Activated CD8-positive, alpha-beta memory T cell treated with anti-CD3 and anti-CD28 coated beads for 48 hours (primary cell): ENCODE data around the gene PIN1.
"Not testable (repeated sequence)": the region's sequence is repeated elsewhere in the genome, so short reads cannot be mapped to it uniquely, and the experiment has no call there.

ENCODE experiments used
- DNase-seq, 3 experiments: peaks; one replicate each; pipeline ENCODE4 v3.0.0-alpha.2; 2020; ENCODE audit warnings: low read depth in 2 of 3, low spot score in 2 of 3

Gene PIN1

DNA sequence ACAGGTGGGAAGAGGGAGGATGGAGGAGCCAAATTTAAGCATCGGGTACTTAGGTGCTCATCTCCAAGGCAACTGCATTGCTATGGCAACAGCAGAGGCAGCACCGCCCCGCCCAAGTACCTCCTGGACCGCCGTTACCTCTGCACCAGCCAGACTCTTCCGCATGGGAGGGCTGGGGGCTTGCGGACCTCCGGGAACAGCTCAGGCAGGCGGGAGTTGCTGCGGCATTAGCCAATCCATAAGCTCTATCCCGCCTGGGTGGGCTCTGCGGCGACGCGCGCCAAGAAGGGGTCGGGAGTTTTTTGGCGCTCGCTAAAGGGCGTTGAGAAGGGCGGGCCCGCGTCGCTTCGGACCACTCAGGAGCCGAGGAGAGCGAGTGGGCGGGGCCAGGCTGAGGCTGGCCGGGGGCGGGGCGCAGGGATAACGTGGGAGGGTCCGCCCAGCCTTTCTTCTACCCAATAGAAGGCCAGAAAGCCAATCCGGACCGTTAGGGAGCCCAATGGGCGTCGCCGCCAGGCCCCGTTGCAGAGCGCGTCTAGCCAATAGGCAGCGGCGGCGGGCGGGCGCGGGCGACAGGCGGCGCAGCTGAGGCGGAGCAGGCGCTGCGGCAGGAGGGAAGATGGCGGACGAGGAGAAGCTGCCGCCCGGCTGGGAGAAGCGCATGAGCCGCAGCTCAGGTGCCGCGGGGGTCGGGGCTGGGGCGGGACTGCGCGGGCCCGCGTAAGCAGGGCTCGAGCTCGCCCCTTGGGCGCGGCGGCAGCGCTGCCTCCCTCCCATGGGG lies at the start of gene PIN1:
Gene PIN1, plus strand, starts transcription at position 593 of the 781 bp plus-strand sequence. Its CDS starts 27 bp downstream, at position 620.
- peak; percentile 89 to 98 (median 96) for DNase-seq

GRCh38 chr19:9785367-9786331 lies 49.5 kb upstream of the PIN1 start:
- DNase-seq, result peak; percentile 78 to 90 (median 81)

GRCh38 chr19:9786342-9786741 lies 48.8 kb upstream of the PIN1 start:
- no peak for DNase-seq

DNA sequence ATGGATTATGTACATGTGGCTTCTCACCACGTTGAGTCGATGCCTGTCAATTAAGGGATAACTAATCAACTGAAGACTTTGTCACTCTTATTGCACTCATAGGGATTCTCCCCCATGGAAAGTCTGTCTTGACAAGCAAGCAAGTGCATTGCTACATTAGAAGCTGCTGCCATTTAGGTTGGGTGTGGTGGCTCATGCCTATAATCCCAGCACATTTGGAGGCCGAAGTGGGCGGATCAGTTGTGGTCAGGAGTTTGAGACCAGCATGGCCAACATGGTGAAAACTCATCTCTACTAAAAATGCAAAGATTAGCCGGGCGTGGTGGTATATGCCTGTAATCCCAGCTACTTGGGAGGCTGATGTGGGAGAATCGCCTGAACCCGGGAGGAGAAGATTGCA lies 48.3 kb upstream of the PIN1 start:
- no peak for DNase-seq

DNA sequence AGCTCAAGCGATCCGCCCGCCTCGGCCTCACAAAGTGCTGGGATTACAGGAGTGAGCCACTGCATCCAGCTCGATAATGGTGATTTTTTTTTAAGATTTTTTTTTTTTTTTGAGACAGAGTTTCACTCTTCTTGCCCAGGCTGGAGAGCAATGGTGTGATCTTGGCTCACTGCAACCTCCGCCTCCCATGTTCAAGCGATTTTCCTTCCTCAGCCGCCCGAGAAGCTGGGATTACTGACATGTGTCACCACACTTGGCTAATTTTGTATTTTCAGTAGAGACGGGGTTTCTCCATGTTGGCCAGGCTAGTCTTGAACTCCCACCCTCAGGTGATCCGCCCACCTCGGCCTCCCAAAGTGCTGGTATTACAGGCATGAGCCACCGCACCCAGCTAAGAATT lies 46.5 kb upstream of the PIN1 start:
- not testable (repeated sequence) for DNase-seq

- no peak for DNase-seq
Observed at GRCh38 chr19:9789066-9789465, 46.1 kb upstream of the PIN1 start.

GRCh38 chr19:9789579-9789978 lies 45.5 kb upstream of the PIN1 start:
- DNase-seq, result not testable (repeated sequence)

DNA sequence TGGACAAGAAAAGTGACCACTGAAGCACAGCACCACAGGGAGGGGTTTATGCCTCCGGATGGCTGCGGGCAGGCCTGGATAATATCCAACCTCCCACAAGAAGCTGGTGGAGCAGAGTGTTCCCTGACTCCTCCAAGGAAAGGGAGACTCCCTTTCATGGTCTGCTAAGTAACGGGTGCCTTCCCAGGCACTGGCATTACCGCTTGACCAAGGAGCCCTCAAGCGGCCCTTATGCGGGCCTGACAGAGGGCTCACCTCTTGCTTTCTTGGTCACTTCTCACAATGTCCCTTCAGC lies 44.1 kb upstream of the PIN1 start:
- DNase-seq, result not testable (repeated sequence)

DNA sequence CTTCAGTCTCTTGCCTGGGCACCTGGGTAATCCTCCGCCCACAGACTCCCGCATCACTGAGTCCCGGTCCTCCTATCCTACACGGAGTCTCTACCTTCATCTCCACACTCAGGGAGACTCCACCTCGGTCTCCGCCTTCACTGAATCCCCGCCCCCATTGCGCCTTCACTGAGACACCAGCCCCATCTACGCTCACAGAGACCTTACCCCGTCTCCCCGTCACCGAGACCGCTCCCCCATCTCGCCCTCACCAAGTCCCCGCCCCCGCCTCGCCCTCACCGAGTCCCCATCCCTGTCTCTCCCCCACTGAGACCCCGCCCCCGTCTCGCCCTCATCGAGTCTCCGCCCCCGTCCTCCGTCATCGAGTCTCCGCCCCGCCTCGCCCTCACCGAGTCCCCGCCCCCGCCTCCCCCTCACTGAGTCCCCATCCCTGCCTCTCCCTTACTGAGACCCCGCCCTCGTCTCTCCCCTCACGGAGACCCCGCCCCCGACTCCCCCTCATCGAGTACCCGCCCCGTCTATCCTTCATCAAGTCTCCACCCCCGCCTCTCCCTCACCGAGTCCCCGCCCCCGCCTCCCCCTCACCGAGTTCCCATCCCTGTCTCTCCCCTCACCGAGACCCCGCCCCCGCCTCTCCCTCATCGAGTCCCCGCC lies 43.4 kb upstream of the PIN1 start:
- peak; percentile 69 to 80 (median 76) for DNase-seq

DNA sequence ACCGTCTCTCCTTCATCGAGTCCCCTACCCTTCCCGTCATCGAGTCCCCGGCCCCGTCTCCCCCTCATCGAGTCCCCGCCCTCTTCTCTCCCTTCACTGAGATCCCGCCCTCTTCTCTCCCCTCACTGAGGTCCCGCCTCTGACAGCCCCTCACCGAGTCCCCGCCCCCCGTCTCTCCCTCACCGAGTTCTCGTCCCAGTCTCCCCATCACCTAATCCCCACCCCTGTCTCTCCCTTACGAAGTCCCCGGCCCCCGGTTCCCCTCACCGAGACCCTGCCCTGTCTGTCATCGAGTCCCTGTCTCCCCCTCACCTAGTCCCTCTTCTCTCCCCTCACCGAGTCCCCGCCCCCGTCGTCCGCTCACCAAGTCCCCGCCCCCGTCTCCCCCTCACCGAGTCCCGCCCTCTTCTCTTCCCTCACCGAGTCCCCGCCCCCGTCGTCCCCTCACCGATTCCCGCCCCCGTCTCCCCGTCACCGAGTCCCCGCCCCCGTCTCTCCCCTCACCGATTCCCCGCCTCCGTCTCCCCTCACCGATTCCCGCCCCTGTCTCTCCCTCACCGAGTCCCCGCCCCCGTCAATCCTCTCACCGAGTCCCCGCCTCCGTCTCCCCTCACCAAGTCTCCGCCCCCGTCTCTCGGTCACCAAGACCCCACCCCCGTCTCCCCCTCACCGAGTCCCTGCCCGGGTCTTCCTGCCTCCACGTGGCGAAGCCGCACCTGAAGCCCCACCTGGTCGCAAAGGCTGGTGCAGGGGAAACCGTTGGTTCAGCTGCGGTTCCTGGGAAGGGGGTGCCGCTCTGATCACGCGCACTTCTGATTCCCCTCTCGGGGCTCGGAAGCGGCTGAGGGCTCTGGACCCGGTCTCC lies 42.7 kb upstream of the PIN1 start:
- peak; percentile 57 to 66 (median 65) for DNase-seq

GRCh38 chr19:9793071-9793591 lies 42.0 kb upstream of the PIN1 start:
- DNase-seq, result no peak

- peak in 2 of 3 experiments; percentile 33 to 45 for DNase-seq
Observed at GRCh38 chr19:9796113-9796773, 38.9 kb upstream of the PIN1 start.

GRCh38 chr19:9797871-9798270 lies 37.2 kb upstream of the PIN1 start:
- no peak for DNase-seq

- DNase-seq, result no peak
Observed at GRCh38 chr19:9799162-9799561, 36.0 kb upstream of the PIN1 start.

DNA sequence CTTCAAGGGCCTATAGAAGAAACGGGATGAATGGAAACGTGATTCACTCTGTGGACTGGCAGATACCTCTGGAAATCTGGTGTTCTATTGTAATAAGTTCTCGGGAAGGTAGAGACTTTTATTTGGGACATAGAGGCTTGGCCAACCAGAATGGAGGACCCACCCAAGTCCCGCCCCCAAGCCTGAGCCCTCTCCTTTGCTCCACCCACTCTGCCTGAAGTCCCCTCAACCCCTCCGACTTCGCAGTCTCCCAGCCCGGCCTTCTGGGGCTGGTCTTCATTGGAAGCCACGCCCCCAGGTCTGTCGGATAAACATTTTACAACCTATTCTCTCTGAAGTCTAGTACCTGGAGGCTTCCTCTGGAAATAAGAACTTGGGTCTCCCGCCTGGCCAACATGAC lies 33.1 kb upstream of the PIN1 start:
- no peak for DNase-seq

DNA sequence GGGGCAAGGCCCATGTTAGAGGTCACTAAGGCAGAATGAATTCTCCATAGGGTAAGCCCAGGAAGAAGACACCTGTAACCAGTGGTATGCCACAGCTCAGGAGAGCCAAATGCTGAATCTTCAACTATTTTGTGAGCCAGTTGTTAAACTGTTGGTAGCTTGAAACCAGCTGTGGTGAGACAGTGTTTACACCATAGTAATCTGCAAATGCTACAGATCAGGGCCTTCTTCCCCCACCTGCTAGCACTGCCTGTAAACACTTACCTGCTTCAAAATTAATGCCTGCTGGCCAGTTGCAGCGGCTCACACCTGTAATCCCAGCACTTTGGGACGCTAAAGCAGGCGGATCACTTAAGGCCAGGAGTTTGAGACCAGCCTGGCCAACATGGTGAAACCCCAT lies 28.3 kb upstream of the PIN1 start:
- no peak for DNase-seq

- no peak for DNase-seq
Observed at GRCh38 chr19:9808855-9809824, 26.0 kb upstream of the PIN1 start.

- no peak for DNase-seq
Observed at GRCh38 chr19:9811139-9811538, 24.0 kb upstream of the PIN1 start.
